Keratinocyte (primary cell): ENCODE measurements around the gene CHPF.

Experiments used
- CTCF ChIP-seq, 3 experiments: IDR thresholded peaks in 1 of 3; conservative IDR thresholded peaks in 1 of 3; optimal IDR thresholded peaks in 1 of 3; 2 replicates in 2 of 3; 3 replicates in 1 of 3; pipeline versions ENCODE3 to v1.5.1; 2011; ENCODE audit warnings: low read length in 3 of 3, mild to moderate bottlenecking in 3 of 3, moderate library complexity in 2 of 3, control low read depth in 1 of 3, inconsistent platforms in 1 of 3; ENCODE audit not compliant: insufficient read depth in 2 of 3; ENCODE audit errors: extremely low read depth in 1 of 3
- EZH2 ChIP-seq: IDR thresholded peaks from one replicate; pipeline ENCODE4 v1.6.1; 2012; ENCODE audit warnings: inconsistent platforms, mild to moderate bottlenecking, low read length, moderate library complexity

GRCh38 chr2:219543596-219544358 lies at the start of gene CHPF, which contains the start of gene TMEM198:
- TF ChIP-seq CTCF (optimal IDR thresholded peaks at IDR 0.05 in 1 of 3, IDR thresholded peaks at IDR 0.05 in 1 of 3, conservative IDR thresholded peaks at IDR 0.05 in 1 of 3; ENCODE audit: extremely low read depth in 1 of 3, insufficient read depth in 2 of 3, low read length in 3 of 3) (no peak), EZH2 (no peak)
